Mesothelial cell of epicardium (in vitro differentiated cells): ENCODE data around the gene MAP1LC3B. TPM values are rescaled to one million over a fixed set of nuclear protein-coding genes. Genes with fewer than 3 reads are reported as not detected.

Experiments used
- DNase-seq, 2 experiments: peaks; one replicate each; pipeline ENCODE4 v3.0.0; 2021; ENCODE audit warnings: low spot score in 2 of 2; ENCODE audit not compliant: unreplicated experiment in 2 of 2
- H3K27ac Mint-ChIP-seq: 2 replicates; pipeline ENCODE4 v1.8.0; 2021; ENCODE audit warnings: mixed read lengths
- H3K27me3 Mint-ChIP-seq: 2 replicates; pipeline ENCODE4 v1.8.0; 2021; ENCODE audit warnings: low read depth, mixed read lengths
- H3K36me3 Mint-ChIP-seq: 2 replicates; pipeline ENCODE4 v1.8.0; 2021; ENCODE audit warnings: mixed read lengths
- H3K4me1 Mint-ChIP-seq: 2 replicates; pipeline ENCODE4 v1.8.0; 2021; ENCODE audit warnings: mixed read lengths
- H3K4me3 Mint-ChIP-seq: 2 replicates; pipeline ENCODE4 v1.8.0; 2021; ENCODE audit warnings: mild to moderate bottlenecking, moderate library complexity, mixed read lengths
- H3K9me3 Mint-ChIP-seq: 2 replicates; pipeline ENCODE4 v1.8.0; 2021; ENCODE audit warnings: mixed read lengths
- CTCF ChIP-seq: fragments of 200-600 bp; sonication (generic); IDR thresholded peaks from one replicate; pipeline ENCODE4 v1.5.0; 2021; ENCODE audit warnings: antibody characterized with exemption; ENCODE audit not compliant: unreplicated experiment
- total RNA-seq: library from RNA; stranded (reverse); gene quantifications from 3 replicates; pipeline ENCODE4 v1.2.1, GENCODE V29; 2021

The MAP1LC3B gene
- total RNA-seq, 1 donor from 2014 or later = 41.6 TPM

- Mint-ChIP-seq H3K9me3 (no peaks in the 10 kb centered on the region), H3K36me3 (peaks cover 30% of the 10 kb centered on the region), H3K27me3 (no peaks in the 10 kb centered on the region), H3K4me3 (no peak overlapping the region), H3K4me1 (peaks cover 15% of the 10 kb centered on the region), H3K27ac (peak overlapping the region; percentile 59)
- DNase-seq = no peak
- TF ChIP-seq CTCF = no peak
Measured at GRCh38 chr16:87363771-87364455, 28.2 kb upstream of the MAP1LC3B start.

- no peaks in the 10 kb centered on the region for H3K27me3 Mint-ChIP-seq
- H3K36me3 Mint-ChIP-seq = peaks cover 23% of the 10 kb centered on the region
- no peak overlapping the region for H3K27ac Mint-ChIP-seq
- no peak overlapping the region for H3K4me3 Mint-ChIP-seq
- DNase-seq = no peak
- H3K9me3 Mint-ChIP-seq = no peaks in the 10 kb centered on the region
- no peak for TF ChIP-seq CTCF
- peaks cover 15% of the 10 kb centered on the region for H3K4me1 Mint-ChIP-seq
Measured at GRCh38 chr16:87365021-87365713, 27.0 kb upstream of the MAP1LC3B start.

GRCh38 chr16:87366288-87366687 is 25.8 kb upstream of the MAP1LC3B start:
- H3K4me3 Mint-ChIP-seq = no peak overlapping the region
- no peak for TF ChIP-seq CTCF
- no peaks in the 10 kb centered on the region for H3K27me3 Mint-ChIP-seq
- peaks cover 17% of the 10 kb centered on the region for H3K4me1 Mint-ChIP-seq
- H3K36me3 Mint-ChIP-seq = peaks cover 12% of the 10 kb centered on the region
- no peak overlapping the region for H3K27ac Mint-ChIP-seq
- DNase-seq = no peak
- no peaks in the 10 kb centered on the region for H3K9me3 Mint-ChIP-seq

GRCh38 chr16:87366930-87367329 is 25.2 kb upstream of the MAP1LC3B start:
- H3K4me3 Mint-ChIP-seq = no peak overlapping the region
- TF ChIP-seq CTCF = no peak
- H3K36me3 Mint-ChIP-seq = peaks cover 7% of the 10 kb centered on the region
- H3K9me3 Mint-ChIP-seq = no peaks in the 10 kb centered on the region
- no peak for DNase-seq
- H3K27me3 Mint-ChIP-seq = no peaks in the 10 kb centered on the region
- H3K27ac Mint-ChIP-seq = no peak overlapping the region
- peaks cover 21% of the 10 kb centered on the region for H3K4me1 Mint-ChIP-seq

GRCh38 chr16:87367529-87367928 is 24.6 kb upstream of the MAP1LC3B start:
- H3K36me3 Mint-ChIP-seq = peaks cover 7% of the 10 kb centered on the region
- no peak for DNase-seq
- H3K4me1 Mint-ChIP-seq = peaks cover 21% of the 10 kb centered on the region
- H3K4me3 Mint-ChIP-seq = no peak overlapping the region
- H3K27me3 Mint-ChIP-seq = no peaks in the 10 kb centered on the region
- no peak overlapping the region for H3K27ac Mint-ChIP-seq
- TF ChIP-seq CTCF = no peak
- H3K9me3 Mint-ChIP-seq = no peaks in the 10 kb centered on the region
